Measurements from ENCODE around the gene TEX38. TPM values are rescaled to one million over a fixed set of nuclear protein-coding genes. Genes with fewer than 3 reads are reported as not detected.
"Not testable (repeated sequence)": the region's sequence is repeated elsewhere in the genome, so short reads cannot be mapped to it uniquely, and the experiment has no call there.

TEX38 gene
- total RNA-seq, 1 donor from 2014 or later = not detected

DNA sequence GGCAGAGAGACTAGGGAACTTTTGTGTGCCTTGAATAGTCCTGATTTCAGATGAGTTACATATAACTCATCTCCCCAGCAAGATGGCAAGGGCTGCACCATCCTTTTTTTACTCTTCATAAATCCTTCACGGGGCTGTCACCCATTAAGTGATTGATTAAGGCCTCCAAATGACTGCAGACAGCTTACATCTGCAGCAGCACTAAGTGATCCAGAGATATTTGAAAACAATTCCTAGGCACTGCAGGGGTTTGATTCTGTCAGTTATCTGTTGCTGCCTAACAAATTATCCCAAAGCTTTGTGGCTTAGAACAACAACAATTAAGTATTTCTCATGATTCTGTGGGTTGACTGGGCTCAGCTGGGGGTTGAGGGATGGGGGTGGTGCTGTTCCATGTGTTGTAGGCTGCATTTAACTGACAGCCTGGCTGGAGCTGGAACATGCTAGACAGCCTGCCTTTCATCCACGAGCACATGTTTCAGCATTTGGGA is 19.3 kb downstream of the TEX38 start:
- intact Hi-C loops (cut with DNase I) = no loop called here
- no peak overlapping the region for H3K27ac ChIP-seq
- H3K9me3 ChIP-seq = no peaks in the 10 kb centered on the region
- peaks cover 40% of the 10 kb centered on the region for H3K4me1 ChIP-seq
- H3K4me3 ChIP-seq = no peak overlapping the region
- no peak for TF ChIP-seq POLR2A (IDR thresholded peaks at IDR 0.05)
- TF ChIP-seq POLR2AphosphoS5 (IDR thresholded peaks at IDR 0.05; ENCODE audit: insufficient read depth in 1 of 2, low read depth in 1 of 2) = no peak
- no peak for TF ChIP-seq CTCF (IDR thresholded peaks at IDR 0.05)
- DNase-seq (ENCODE audit: extremely low spot score in 2 of 2) = no peak
- H3K27me3 ChIP-seq = no peaks in the 10 kb centered on the region
- H3K36me3 ChIP-seq = peaks cover 0 to 52% of the 10 kb centered on the region in 2 donors

GRCh38 chr1:46691997-46692790 is 20.5 kb downstream of the TEX38 start:
- TF ChIP-seq CTCF (IDR thresholded peaks at IDR 0.05) = no peak
- no peak for TF ChIP-seq POLR2A (IDR thresholded peaks at IDR 0.05)
- TF ChIP-seq POLR2AphosphoS5 (IDR thresholded peaks at IDR 0.05; ENCODE audit: insufficient read depth in 1 of 2, low read depth in 1 of 2) = no peak
- intact Hi-C loops (cut with DNase I) = no loop called here
- no peaks in the 10 kb centered on the region for H3K27me3 ChIP-seq
- peaks cover 0 to 46% of the 10 kb centered on the region in 2 donors for H3K36me3 ChIP-seq
- H3K9me3 ChIP-seq = no peaks in the 10 kb centered on the region
- H3K4me1 ChIP-seq = peaks cover 29% of the 10 kb centered on the region
- no peak overlapping the region for H3K27ac ChIP-seq
- H3K4me3 ChIP-seq = no peak overlapping the region
- no peak for DNase-seq (ENCODE audit: extremely low spot score in 2 of 2)

DNA sequence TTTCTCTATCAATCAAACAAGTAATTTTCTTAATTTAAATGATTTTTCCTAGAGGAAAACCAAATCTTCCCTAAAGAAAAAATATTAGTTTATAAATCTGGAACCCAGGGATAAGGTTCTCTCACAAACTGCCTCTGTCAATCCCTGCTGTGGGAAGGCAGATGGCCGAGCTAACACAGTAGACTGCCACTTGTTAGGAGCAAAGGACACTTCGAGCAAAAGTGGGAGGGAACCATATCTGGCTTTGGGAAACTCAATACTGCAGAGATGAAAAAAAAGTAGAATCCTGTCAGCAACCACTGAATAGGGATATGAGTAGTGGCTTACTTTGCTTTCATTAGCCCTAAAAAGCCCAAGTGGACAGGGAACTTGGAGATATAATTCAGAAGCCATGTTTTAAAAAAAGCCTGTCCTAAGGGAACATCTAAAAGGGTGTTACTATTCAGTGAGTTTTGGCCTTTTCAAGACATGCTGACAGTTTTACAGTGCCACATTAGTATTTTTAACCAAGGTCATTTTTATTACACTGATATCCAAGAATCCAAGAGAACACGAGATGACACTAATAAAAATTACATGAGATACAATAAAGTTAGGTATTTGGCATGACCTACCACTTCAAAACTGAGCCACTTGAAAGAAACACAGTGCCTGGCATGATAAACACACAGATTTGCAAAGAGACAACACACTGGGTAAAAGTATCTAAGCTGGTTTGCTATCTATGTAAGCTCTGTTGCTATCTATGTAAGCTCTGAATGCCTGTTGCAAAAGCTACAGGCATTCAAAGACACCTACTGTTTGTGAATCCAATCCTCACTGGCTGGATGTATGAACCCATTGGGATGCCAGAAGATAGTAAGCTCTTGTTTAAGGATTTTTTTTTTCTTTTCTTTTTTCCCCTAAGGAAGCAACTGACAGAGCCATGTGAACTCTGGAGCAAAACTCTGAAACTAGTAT is 21.4 kb downstream of the TEX38 start:
- Histone ChIP-seq H3K36me3 (peaks cover 0 to 39% of the 10 kb centered on the region in 2 donors), H3K4me1 (peaks cover 21% of the 10 kb centered on the region), H3K27me3 (no peaks in the 10 kb centered on the region), H3K9me3 (no peaks in the 10 kb centered on the region), H3K27ac (no peak overlapping the region), H3K4me3 (no peak overlapping the region)
- intact Hi-C loops (cut with DNase I) = no loop called here
- TF ChIP-seq POLR2A (IDR thresholded peaks at IDR 0.05) = no peak
- no peak for TF ChIP-seq CTCF (IDR thresholded peaks at IDR 0.05)
- no peak for TF ChIP-seq POLR2AphosphoS5 (IDR thresholded peaks at IDR 0.05; ENCODE audit: insufficient read depth in 1 of 2, low read depth in 1 of 2)
- DNase-seq (ENCODE audit: extremely low spot score in 2 of 2) = no peak

DNA sequence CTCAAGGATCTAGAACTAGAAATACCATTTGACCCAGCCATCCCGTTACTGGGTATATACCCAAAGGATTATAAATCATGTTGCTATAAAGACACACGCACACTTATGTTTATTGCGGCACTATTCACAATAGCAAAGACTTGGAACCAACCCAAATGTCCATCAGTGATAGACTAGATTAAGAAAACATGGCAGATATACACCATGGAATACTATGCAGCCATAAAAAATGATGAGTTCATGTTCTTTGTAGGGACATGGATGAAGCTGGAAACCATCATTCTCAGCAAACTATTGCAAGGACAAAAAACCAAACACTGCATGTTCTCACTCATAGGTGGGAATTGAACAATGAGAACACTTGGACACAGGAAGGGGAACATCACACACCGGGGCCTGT is 23.0 kb downstream of the TEX38 start:
- H3K27me3 ChIP-seq; intact Hi-C loops (cut with DNase I); H3K27ac ChIP-seq; H3K4me3 ChIP-seq; H3K9me3 ChIP-seq; DNase-seq (ENCODE audit: extremely low spot score in 2 of 2): not testable (repeated sequence)
- Histone ChIP-seq H3K4me1 (peaks cover 18% of the 10 kb centered on the region), H3K36me3 (peaks cover 0 to 31% of the 10 kb centered on the region in 2 donors)

GRCh38 chr1:46697053-46697452 is 25.4 kb downstream of the TEX38 start:
- H3K4me1 ChIP-seq = peaks cover 20% of the 10 kb centered on the region
- peaks cover 0 to 24% of the 10 kb centered on the region in 2 donors for H3K36me3 ChIP-seq
- H3K9me3 ChIP-seq = no peaks in the 10 kb centered on the region
- H3K27me3 ChIP-seq = no peaks in the 10 kb centered on the region
- TF ChIP-seq CTCF (IDR thresholded peaks at IDR 0.05) (no peak), POLR2AphosphoS5 (IDR thresholded peaks at IDR 0.05; ENCODE audit: insufficient read depth in 1 of 2, low read depth in 1 of 2) (no peak), POLR2A (IDR thresholded peaks at IDR 0.05) (no peak)
- H3K27ac ChIP-seq = no peak overlapping the region
- intact Hi-C loops (cut with DNase I) = no loop called here
- DNase-seq (ENCODE audit: extremely low spot score in 2 of 2) = no peak
- H3K4me3 ChIP-seq = no peak overlapping the region

All from vagina (tissue), 2 donors.